ENCODE measurements around the gene SSR2. TPM values are rescaled to one million over a fixed set of nuclear protein-coding genes. Genes with fewer than 3 reads are reported as not detected.

SSR2 gene
- total and polyA plus RNA-seq, 2 experiments from 2014 or later = 136 to 291 TPM

- Mint-ChIP-seq H3K36me3 (ENCODE audit: low read depth) (no peaks in the 10 kb centered on the region), H3K4me1 (peaks cover 9% of the 10 kb centered on the region), H3K4me3 (no peak overlapping the region), H3K9me3 (no peaks in the 10 kb centered on the region), H3K27ac (no peak overlapping the region), H3K27me3 (ENCODE audit: insufficient read depth, low read depth, poor library complexity) (peaks cover 5% of the 10 kb centered on the region)
- H2AFZ ChIP-seq = no peak overlapping the region
- no peaks in the 10 kb centered on the region for H3K79me2 ChIP-seq (replicated peaks; ENCODE audit: insufficient read depth)
- no peak overlapping the region for H3K4me3 ChIP-seq
- H3K9me2 ChIP-seq (ENCODE audit: insufficient read depth) = no peaks in the 10 kb centered on the region
- 0 out of 2 replicates have a peak, but pooled peaks cover 4% of the 10 kb centered on the region for H3F3A ChIP-seq (replicated peaks; ENCODE audit: low read depth)
- no peaks in the 10 kb centered on the region for H3K27me3 ChIP-seq (ENCODE audit: insufficient read depth)
- DNase-seq (ENCODE audit: low spot score) (no peak), ATAC-seq (no peak)
- TF ChIP-seq POLR2AphosphoS5 (IDR thresholded peaks at IDR 0.05; ENCODE audit: low read depth) = no peak
- peaks cover 6% of the 10 kb centered on the region; the same call in 1 of the 2 replicates for H3K4me1 ChIP-seq (ENCODE audit: insufficient read depth)
- H4K20me1 ChIP-seq (replicated peaks; ENCODE audit: insufficient read depth) = no peaks in the 10 kb centered on the region
- H3K27ac ChIP-seq (ENCODE audit: low read depth) = no peak overlapping the region
- no peak overlapping the region for H3K4me2 ChIP-seq
- no peaks in the 10 kb centered on the region for H3K36me3 ChIP-seq (ENCODE audit: insufficient read depth)
Measured at GRCh38 chr1:155999964-156000363, 20.8 kb downstream of the SSR2 start.

GRCh38 chr1:155996166-155996565 is 24.6 kb downstream of the SSR2 start:
- 0 out of 2 replicates have a peak, but pooled peaks cover 4% of the 10 kb centered on the region for H3F3A ChIP-seq (replicated peaks; ENCODE audit: low read depth)
- H3K27ac ChIP-seq (ENCODE audit: low read depth) = no peak overlapping the region
- H3K4me2 ChIP-seq = no peak overlapping the region
- no peaks in the 10 kb centered on the region for H4K20me1 ChIP-seq (replicated peaks; ENCODE audit: insufficient read depth)
- no peaks in the 10 kb centered on the region for H3K9me3 Mint-ChIP-seq
- no peaks in the 10 kb centered on the region for H3K36me3 Mint-ChIP-seq (ENCODE audit: low read depth)
- no peaks in the 10 kb centered on the region for H3K79me2 ChIP-seq (replicated peaks; ENCODE audit: insufficient read depth)
- no peaks in the 10 kb centered on the region for H3K9me2 ChIP-seq (ENCODE audit: insufficient read depth)
- H3K27me3 ChIP-seq (ENCODE audit: insufficient read depth) = no peaks in the 10 kb centered on the region
- H3K4me3 ChIP-seq = no peak overlapping the region
- peaks cover 6% of the 10 kb centered on the region; the same call in 1 of the 2 replicates for H3K4me1 ChIP-seq (ENCODE audit: insufficient read depth)
- no peak for DNase-seq (ENCODE audit: low spot score)
- H3K27me3 Mint-ChIP-seq (ENCODE audit: insufficient read depth, low read depth, poor library complexity) = peaks cover 12% of the 10 kb centered on the region
- H3K27ac Mint-ChIP-seq = no peak overlapping the region
- TF ChIP-seq JUNB (IDR thresholded peaks at IDR 0.05; ENCODE audit: unreplicated experiment) (no peak), ZNF462 (CRISPR knock-in tag; IDR thresholded peaks at IDR 0.05) (no peak), STAT1 (IDR thresholded peaks at IDR 0.05; ENCODE audit: unreplicated experiment) (no peak)
- H2AFZ ChIP-seq = peak overlapping the region; percentile 78
- peaks cover 5% of the 10 kb centered on the region; the same call in 2 of the 3 replicates for H3K4me1 Mint-ChIP-seq
- no peak overlapping the region for H3K4me3 Mint-ChIP-seq
- ATAC-seq = no peak
- H3K36me3 ChIP-seq (ENCODE audit: insufficient read depth) = no peaks in the 10 kb centered on the region
